IPS-18c (cell line): ENCODE results near the gene TMEM82.
A peak's percentile ranks its signal among the peaks of the same experiment; 100 is the strongest.

Experiments
- H3K4me3 ChIP-seq: 2 replicates; pipeline ENCODE4 v1.7.0; 2013; ENCODE audit warnings: low read depth, mild to moderate bottlenecking, low read length, moderate library complexity; ENCODE audit not compliant: insufficient read depth
- H3K9me3 ChIP-seq: one replicate; pipeline ENCODE4 v1.6.1; 2013; ENCODE audit warnings: mild to moderate bottlenecking, low read length, moderate library complexity; ENCODE audit not compliant: control insufficient read depth, insufficient read depth

Gene TMEM82

DNA sequence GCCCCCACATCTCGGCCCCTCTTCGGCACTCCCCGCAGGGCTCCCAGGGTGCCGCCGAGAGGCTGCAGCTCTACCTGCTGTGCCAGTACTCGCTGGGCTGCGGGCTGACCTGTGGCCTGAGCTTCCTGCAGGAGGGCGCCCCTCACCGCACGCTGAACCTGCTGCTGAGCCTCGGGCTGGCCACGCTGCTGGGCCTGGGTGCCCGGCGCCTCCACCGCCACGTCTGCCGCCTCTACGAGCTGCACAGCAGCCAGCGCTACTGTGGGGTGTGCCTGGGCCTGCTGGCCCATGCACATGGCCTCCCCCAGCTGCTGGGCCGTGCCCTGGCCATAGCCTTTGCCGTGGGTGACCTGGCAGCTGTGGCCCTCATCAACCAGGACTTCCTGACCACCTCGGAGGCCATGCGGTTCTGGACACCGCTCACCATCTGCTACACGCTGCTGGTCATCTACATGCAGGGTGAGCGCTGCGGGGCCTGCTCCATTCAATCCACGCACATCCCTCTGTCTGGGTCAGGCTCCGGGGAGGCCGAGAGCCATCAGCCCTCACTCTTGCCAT is 1.9 kb downstream of the TMEM82 start:
- H3K4me3 ChIP-seq, result no peak overlapping the region
- peaks cover 2% of the 10 kb centered on the region for H3K9me3 ChIP-seq

DNA sequence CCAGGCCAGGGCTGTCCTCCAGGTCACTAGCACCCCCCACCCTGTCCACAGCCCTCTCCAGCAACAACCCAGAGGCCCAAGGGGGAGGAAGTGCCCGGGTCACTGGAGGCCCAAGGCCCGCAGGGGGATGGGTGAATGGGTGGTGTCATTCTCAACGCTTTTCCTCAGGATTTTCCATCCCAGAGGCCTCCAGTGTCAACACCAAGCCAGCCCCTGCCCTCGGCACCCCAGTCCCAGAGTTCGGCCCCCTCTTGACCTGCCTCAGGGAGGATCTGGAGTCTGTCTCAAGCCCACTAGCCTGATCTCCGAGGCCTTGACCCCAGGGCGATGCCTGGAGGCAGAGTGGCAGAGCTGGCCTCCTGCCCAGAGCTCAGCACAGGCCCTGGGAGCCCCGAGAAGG is 5.1 kb downstream of the TMEM82 start:
- Histone ChIP-seq H3K4me3 (no peak overlapping the region), H3K9me3 (peaks cover 2% of the 10 kb centered on the region)

DNA sequence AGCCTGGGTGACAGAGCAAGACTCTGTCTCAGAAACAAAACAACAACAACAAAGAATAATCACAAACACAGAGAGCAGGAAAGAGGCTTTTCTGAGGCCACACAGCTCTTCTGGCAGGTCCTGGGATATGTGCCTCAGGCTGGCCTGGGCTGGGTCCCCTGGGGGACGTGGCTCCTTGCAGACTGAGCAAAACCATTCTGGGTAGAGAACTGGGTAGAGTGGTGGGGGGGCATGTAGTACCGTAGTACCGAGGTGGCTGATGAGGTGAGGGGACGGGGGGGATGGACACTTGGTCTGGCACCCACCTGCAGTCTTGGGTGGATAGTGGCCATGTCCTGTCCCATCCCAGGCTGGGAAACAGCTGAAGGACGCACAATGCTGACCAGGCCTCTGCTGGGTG is 6.0 kb downstream of the TMEM82 start:
- Histone ChIP-seq H3K9me3 (peaks cover 2% of the 10 kb centered on the region), H3K4me3 (no peak overlapping the region)

- no peaks in the 10 kb centered on the region for H3K9me3 ChIP-seq
These were observed 6.5 kb downstream of the TMEM82 start for GRCh38 chr1:15748690-15749398.

DNA sequence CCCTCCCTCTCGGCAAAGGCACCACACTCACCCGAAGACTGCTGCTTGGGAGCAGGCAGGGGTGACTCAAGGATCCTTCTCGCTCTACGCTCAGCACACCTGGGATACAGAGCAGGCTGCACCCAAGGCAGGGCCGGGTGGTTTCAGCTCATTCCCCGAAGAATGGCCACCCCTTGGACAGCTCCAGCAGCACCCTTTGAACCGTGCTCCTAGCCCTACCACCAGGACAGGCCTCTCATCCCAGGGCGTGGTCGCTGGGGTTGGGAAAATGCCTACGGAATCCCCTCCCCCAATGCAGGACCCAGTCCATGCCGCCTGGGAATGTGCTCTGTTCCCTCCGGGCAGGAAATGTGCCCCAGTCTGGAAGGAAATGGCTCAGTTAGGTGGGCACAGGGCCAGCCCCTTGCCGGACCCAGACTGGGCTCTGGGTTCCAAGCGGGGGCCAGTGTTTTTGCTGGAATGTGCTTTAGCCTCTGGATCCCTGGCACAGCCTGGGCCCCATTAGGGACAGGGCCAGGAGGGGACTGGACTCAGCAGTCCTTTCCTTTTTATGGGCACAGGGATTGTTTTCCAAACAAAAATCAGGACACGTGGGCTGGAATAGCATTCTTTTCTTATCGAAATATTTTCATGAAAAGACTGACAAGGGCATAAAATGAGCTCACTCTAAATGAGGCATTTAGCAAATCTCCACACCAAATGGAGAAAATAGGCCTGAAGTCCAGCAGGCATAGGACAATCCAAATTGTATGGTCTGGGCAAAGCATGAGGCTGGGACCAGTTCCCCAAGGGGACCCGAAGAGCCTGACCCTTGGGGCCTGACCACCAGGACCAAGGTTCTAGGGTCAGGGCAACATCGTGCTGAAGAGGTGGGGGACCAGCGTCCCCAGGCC is 7.3 kb downstream of the TMEM82 start:
- H3K4me3 ChIP-seq, result no peak overlapping the region
- no peaks in the 10 kb centered on the region for H3K9me3 ChIP-seq

More at GRCh38 chr1:15748690-15749398, 6.5 kb downstream of the TMEM82 start:
- no peak overlapping the region for H3K4me3 ChIP-seq

GRCh38 chr1:15750924-15751323 is 8.6 kb downstream of the TMEM82 start:
- no peak overlapping the region for H3K4me3 ChIP-seq
- no peaks in the 10 kb centered on the region for H3K9me3 ChIP-seq

DNA sequence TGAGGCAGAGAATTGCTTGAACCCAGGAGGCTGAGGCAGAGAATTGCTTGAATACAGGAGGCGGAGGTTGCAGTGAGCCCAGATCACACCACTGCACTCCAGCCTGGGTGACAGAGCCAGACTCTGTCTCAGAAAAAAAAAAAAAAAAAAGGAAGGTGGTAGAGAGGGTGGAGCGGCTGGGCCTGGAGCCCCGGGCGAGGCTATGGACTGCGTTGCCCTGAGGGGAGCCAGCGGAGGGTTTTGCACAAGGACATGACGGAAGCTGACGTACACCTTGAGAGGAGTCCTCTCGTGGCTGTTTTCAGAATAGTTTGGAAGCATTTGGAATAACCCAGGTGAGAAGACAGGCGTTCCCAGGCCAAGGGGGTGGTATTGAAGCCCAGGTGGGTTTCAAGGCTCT is 9.4 kb downstream of the TMEM82 start:
- Histone ChIP-seq H3K9me3 (no peaks in the 10 kb centered on the region), H3K4me3 (no peak overlapping the region)

DNA sequence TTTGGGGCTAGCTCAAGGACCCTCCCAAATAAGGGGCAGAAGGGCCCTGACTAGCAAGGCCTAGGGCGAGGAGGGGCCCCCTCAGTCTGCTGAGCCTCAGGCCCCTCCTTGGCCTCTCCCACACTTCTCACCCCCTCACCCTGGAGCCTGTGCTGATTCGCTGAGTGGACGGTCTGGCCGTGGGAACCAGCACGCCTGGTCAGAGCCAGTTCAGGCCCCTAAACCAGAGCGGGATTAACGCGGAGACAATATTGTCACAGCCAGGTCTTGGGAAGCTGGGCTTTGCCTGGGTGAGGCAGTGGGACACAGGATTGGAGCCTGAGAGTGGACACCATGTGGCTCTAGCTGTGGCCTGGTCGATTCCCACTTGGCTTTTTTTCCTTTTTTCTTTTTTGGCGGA is 11.5 kb downstream of the TMEM82 start:
- Histone ChIP-seq H3K4me3 (no peak overlapping the region), H3K9me3 (no peaks in the 10 kb centered on the region)

- H3K4me3 ChIP-seq, result no peak overlapping the region
- no peaks in the 10 kb centered on the region for H3K9me3 ChIP-seq
These were observed 12.8 kb downstream of the TMEM82 start for GRCh38 chr1:15755021-15755645.

DNA sequence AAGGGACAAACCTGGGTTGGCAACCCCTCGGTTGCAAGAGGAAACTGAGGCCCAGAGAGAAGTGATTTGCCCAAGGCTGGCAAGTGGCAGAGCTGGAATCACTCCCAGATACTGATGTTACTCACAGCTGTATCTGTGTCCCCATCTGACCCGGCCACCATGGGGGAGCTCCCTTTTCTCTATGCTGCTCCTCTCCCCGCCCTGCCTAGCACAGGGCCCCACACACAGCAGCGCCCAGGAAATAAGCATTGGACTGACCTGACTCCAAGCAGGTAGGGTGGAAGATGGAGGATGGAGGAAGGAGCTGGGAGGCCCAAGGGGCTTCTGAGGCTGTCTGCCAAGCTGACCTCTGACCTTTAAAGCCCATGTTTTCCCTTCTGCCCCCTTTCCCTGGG is 13.3 kb downstream of the TMEM82 start:
- no peak overlapping the region; the same call in 1 of the 2 replicates for H3K4me3 ChIP-seq
- H3K9me3 ChIP-seq, result no peaks in the 10 kb centered on the region

DNA sequence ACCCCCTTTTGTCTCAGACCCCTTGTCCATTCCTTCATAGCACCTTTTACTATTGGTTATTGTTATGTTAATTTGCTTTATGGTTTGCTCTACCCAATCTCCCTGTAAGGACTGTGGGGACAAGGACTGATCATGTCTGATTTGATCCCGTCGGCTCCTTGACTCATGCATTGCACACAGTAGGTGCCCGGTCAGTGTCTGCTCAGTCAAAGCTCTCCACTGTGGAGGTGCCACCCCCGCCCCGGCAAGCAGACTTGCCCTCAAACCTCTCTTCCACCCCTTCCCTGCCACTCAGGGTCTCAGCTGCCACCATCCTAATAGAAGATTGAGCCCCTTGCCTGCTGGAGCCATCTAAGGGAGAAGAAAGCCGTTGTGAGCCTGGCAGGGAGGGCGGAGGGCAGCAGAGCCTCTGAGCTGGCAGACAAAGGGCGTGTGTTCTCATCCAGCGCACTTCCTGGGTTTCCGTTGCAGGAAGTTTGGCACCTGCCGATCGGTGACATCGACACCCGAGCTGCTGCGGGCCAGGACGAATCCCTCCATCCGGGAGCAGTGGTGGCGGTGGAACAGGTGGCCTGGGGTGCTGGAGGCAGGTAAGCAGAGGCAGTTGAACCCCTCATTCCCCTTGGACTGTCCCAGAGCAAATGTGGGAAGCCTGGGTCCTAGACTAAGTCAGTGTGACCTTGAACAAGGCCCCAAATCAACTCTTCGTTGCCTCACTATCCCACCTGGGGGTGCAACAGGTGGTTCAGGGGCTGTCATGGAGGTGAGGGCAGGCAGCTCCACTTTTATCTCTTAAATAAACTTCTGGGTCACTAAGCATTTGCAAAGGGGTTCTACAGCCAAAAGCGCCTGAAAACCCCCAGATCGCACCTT is 14.1 kb downstream of the TMEM82 start:
- H3K4me3 ChIP-seq, result no peak overlapping the region; the same call in 1 of the 2 replicates
- no peaks in the 10 kb centered on the region for H3K9me3 ChIP-seq

DNA sequence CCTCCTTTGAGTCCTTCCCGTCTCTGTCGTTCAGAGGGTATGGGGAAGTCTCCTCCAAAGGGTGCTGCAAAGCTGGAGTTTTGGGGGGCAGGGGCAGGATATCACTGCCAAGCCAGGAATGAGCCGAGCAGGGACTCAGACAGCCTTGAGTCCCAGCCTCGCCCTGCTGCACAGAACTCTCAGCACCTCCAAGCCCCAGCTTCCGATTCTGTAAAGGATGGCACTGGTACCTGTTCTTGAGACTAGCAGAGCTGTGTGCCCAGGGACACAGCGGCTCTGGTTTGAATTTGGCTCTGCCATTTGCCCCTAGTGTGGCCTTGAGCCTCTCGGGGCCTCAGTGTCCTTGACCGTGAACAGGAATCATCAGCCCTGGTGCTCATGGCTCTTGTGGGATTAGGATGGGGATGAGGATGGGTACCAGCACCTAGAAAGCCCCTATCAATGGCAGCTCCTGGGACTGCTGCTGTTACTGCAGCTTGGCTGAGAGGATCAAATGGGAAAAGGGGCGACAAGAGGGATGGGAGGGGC is 14.8 kb downstream of the TMEM82 start:
- H3K9me3 ChIP-seq, result no peaks in the 10 kb centered on the region
- no peak overlapping the region for H3K4me3 ChIP-seq

DNA sequence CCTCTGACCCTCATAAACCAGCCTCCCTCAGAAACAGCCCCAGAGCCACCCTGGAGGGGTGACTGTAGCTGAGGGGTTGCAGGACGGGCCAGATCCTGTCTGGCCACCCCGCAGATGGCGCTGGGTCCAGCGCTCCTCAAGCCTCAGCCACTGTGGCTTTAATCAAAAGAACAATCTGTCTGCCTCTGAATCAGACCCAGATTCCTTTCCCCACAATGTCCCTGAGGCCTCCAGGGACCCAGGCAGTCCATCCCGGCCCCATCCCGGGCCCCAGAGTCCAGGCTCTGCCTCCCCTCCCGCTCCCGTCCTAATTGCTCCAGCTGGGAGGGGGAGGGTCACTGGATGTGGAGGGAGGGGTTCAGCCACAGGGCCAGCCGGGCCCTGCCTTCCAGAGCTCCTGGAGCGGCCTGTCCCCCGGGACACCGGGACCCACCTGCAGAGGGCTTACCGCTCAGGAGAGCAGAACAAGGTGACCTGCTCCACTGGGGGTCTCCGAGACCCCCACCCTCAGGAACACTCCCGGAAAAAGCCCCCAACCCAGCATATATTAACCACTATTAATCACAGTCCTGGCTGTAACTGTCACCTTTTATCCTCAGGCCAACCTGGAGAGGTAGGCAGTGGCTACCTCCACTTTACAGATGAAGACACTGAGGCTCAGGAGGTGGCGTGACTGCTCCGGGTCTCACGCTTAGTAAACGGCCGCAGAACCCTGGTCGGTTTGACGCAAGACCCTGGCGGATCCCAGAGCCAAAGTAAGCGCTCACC is 15.5 kb downstream of the TMEM82 start:
- Histone ChIP-seq H3K4me3 (peak overlapping the region; percentile 34), H3K9me3 (no peaks in the 10 kb centered on the region)

DNA sequence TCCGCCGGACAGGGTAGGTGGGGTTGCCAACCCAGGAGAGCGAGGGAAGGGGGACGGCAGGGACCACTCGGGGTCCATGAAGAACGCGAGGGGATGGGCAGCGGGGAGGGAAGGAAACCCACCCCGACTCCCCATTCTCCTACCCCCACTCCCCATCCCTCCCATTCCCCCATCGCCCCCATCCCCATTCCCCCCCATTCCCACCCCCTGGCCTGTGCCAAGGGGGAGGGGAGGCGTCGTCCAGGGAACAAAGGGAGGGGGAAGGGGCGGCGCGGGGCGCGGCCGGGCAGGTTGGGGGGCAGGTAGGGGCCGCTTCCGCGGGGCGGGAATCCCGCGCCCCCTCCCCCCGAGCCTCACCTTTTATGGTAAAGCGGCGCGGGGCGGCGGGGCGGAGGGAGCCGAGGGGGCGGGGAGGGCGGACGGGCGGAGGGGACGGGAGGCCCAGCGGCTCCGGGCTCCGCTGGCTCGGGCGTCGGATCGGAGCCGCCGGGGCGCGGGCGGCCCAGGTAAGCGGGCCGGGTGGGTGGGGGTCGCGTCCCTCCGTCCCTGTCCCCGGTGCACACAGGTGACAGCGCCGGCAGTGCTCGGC is 16.1 kb downstream of the TMEM82 start, which contains the start of gene FBLIM1:
FBLIM1 (plus strand) TSS at position 453 of the 589 bp plus-strand sequence. CDS start 6,189 bp downstream, outside the sequence.
- no peaks in the 10 kb centered on the region for H3K9me3 ChIP-seq
- H3K4me3 ChIP-seq, result peak within 1 kb of the TSS; percentile 82

DNA sequence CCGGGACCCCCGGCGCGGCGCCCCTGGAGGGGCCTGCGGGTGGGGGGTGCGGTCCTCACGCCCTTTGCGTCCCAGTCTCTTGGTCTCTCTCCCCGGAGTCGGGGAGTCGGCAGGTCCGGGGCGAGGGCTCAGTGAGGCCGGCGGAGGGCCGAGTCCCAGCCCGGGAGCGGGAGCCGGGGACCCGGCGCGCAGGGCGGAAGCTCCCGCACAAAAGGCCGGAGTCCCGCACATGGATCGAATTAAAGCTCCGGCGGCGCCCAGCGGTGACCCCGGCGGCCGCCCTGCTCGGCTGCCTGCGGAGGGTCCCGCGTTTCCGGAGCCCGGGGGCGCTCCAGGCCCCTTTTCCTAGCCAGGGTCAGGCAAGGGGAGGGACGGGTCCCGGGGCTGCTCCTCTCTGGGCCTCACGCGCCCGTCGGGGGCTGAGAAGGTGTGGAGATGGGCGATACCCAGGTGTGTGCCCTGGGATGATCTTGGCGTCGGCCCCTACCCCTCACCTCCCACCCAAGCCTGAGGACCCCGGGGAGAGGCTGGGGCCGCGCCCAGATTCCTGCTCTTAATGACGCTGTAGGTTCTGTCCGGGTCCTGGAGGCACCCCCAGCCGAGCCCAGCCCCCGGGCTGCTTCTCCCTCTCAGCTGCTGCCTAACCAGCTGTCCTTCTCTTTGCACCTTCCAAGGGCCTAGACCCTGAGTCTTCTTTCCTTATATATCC is 16.8 kb downstream of the TMEM82 start:
- H3K9me3 ChIP-seq, result no peaks in the 10 kb centered on the region

More for the DNA sequence above, 16.8 kb downstream of the TMEM82 start:
- H3K4me3 ChIP-seq, result peak overlapping the region; percentile 82
